22Rv1 (cell line): ENCODE results near the gene POU2F3.

Experiments used
- ZFX ChIP-seq: fragments of 450-650 bp; IDR thresholded peaks from 2 replicates; pipeline ENCODE4 v1.6.1; 2017; ENCODE audit warnings: antibody characterized with exemption, borderline replicate concordance
- TF ChIP-seq, protein P1 (sequence below): fragments of 450-650 bp; IDR thresholded peaks from 2 replicates; pipeline ENCODE4 v1.5.1; 2017; ENCODE audit warnings: mild to moderate bottlenecking

DNA sequence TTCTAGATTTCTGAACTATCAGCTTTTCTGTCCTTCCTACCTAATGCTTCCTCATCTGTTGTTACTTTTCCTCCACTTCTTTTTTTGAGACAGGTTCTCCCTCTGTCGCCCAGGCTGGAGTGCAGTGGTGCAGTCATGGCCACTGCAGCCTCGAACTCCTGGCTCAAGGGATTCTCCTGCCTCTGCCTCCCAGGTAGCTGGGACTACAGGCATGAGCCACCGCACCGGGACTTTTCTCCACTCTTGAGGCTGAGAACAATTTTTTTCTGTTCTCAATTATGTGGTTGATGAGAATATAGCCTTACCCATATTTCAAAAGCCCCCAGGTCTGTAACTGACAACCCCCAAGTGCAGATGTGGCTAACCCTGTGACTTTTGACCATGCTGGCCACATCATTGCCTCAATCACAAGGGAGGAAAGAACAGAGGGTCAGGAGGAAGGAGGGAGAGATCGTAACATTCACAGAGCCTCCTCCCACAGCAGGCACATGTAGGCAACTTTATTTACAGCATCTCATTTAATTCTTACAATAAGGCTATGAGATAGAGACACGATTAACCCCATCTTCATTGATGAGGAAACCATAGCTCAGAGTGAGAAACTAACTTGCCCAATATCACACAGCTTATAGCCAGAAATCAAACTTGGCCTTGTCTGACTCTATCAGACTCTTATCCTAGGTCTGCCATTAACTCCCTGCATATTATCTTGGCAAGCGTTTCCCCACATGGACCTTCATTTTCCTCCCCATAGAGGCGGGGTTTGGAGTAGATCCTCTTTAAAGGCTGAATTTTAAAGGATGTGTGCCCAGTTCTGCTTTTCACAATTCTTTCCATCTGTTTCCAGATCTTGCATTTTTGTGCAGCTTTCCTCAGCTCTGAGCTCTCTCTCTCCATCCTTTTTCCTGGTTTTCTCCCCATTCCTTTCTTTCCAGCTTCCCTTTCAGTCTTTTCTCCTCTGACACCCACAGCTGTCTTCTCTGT, 9.6 kb downstream of the POU2F3 start:
- TF ChIP-seq, protein P1, sequence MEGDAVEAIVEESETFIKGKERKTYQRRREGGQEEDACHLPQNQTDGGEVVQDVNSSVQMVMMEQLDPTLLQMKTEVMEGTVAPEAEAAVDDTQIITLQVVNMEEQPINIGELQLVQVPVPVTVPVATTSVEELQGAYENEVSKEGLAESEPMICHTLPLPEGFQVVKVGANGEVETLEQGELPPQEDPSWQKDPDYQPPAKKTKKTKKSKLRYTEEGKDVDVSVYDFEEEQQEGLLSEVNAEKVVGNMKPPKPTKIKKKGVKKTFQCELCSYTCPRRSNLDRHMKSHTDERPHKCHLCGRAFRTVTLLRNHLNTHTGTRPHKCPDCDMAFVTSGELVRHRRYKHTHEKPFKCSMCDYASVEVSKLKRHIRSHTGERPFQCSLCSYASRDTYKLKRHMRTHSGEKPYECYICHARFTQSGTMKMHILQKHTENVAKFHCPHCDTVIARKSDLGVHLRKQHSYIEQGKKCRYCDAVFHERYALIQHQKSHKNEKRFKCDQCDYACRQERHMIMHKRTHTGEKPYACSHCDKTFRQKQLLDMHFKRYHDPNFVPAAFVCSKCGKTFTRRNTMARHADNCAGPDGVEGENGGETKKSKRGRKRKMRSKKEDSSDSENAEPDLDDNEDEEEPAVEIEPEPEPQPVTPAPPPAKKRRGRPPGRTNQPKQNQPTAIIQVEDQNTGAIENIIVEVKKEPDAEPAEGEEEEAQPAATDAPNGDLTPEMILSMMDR, result no peak
- TF ChIP-seq ZFX, result no peak
